KMS-11 (cell line): ENCODE results near the gene CEP126.
A peak's percentile ranks its signal among the peaks of the same experiment; 100 is the strongest.

Experiments used
- H2AFZ ChIP-seq: fragments of 200-600 bp; sonication (generic); 2 replicates; pipeline ENCODE4 v1.6.1; 2016; ENCODE audit warnings: antibody characterized with exemption, mixed run types, low read depth
- H3K27ac ChIP-seq: fragments of 200-600 bp; sonication (generic); 2 replicates; pipeline ENCODE4 v1.6.1; 2016; ENCODE audit warnings: mild to moderate bottlenecking, mixed run types
- H3K27me3 ChIP-seq: fragments of 200-600 bp; sonication (generic); 2 replicates; pipeline ENCODE4 v1.6.1; 2017; ENCODE audit warnings: mild to moderate bottlenecking, low read depth, mixed run types, moderate library complexity; ENCODE audit not compliant: insufficient read depth
- H3K36me3 ChIP-seq: fragments of 200-600 bp; sonication (generic); 2 replicates; pipeline ENCODE4 v1.6.1; 2017; ENCODE audit warnings: mild to moderate bottlenecking, mixed run types; ENCODE audit not compliant: insufficient read depth
- H3K4me1 ChIP-seq: fragments of 200-600 bp; sonication (generic); 2 replicates; pipeline ENCODE4 v1.6.1; 2016; ENCODE audit warnings: mild to moderate bottlenecking, low read depth, mixed run types; ENCODE audit not compliant: poor library complexity, severe bottlenecking
- H3K4me2 ChIP-seq: fragments of 200-600 bp; sonication (generic); 2 replicates; pipeline ENCODE4 v1.7.0; 2016; ENCODE audit warnings: mild to moderate bottlenecking, mixed run types
- H3K4me3 ChIP-seq: fragments of 200-600 bp; sonication (generic); IDR thresholded peaks from 2 replicates; pipeline ENCODE4 v1.6.1; 2017; ENCODE audit warnings: low read depth, low read length, mixed read lengths; ENCODE audit not compliant: insufficient read depth
- H3K79me2 ChIP-seq: fragments of 200-600 bp; sonication (generic); 2 replicates; pipeline ENCODE4 v1.6.1; 2016; ENCODE audit warnings: low read depth, mixed run types; ENCODE audit not compliant: insufficient read depth
- H3K9ac ChIP-seq: fragments of 200-600 bp; sonication (generic); 2 replicates; pipeline ENCODE4 v1.6.1; 2016; ENCODE audit warnings: mild to moderate bottlenecking, mixed run types
- H4K20me1 ChIP-seq: fragments of 200-600 bp; sonication (generic); 2 replicates; pipeline ENCODE4 v1.6.1; 2016; ENCODE audit warnings: mild to moderate bottlenecking, mixed run types; ENCODE audit not compliant: insufficient read depth
- TF ChIP-seq, protein P1 (sequence below): fragments of 200-600 bp; sonication (generic); conservative IDR thresholded peaks from 2 replicates; pipeline ENCODE4 v1.6.1; 2017; ENCODE audit warnings: low read depth, mild to moderate bottlenecking, antibody characterized with exemption, low read length, moderate library complexity, mixed read lengths

CEP126 gene

DNA sequence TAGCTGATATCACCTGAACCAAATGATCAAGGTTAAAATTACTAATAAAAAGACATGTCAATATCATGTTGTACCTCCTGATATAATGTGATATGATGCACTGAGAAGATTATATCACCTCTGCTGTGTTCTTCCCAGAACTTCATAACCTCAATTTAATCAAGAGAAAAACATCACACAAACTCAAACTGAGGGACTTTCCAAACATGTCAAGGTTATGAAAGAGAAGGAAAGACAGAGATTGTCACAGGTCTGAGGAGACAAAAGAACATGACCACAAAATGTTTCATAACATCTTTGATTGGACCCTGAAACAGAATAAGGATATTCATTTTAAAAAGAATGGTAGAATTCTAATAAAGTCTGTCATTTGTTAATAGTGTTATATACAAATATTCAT, 89.4 kb downstream of the CEP126 start:
- Histone ChIP-seq H3K27ac (peak overlapping the region; percentile 67), H2AFZ (no peak overlapping the region), H3K4me2 (peak overlapping the region; percentile 80), H3K27me3 (no peaks in the 10 kb centered on the region), H3K4me1 (peaks cover 42% of the 10 kb centered on the region), H3K36me3 (no peaks in the 10 kb centered on the region), H3K4me3 (no peak overlapping the region), H3K79me2 (no peaks in the 10 kb centered on the region), H4K20me1 (no peaks in the 10 kb centered on the region), H3K9ac (no peak overlapping the region; the same call in 1 of the 2 replicates)
- TF ChIP-seq, protein P1, sequence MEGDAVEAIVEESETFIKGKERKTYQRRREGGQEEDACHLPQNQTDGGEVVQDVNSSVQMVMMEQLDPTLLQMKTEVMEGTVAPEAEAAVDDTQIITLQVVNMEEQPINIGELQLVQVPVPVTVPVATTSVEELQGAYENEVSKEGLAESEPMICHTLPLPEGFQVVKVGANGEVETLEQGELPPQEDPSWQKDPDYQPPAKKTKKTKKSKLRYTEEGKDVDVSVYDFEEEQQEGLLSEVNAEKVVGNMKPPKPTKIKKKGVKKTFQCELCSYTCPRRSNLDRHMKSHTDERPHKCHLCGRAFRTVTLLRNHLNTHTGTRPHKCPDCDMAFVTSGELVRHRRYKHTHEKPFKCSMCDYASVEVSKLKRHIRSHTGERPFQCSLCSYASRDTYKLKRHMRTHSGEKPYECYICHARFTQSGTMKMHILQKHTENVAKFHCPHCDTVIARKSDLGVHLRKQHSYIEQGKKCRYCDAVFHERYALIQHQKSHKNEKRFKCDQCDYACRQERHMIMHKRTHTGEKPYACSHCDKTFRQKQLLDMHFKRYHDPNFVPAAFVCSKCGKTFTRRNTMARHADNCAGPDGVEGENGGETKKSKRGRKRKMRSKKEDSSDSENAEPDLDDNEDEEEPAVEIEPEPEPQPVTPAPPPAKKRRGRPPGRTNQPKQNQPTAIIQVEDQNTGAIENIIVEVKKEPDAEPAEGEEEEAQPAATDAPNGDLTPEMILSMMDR = no peak

DNA sequence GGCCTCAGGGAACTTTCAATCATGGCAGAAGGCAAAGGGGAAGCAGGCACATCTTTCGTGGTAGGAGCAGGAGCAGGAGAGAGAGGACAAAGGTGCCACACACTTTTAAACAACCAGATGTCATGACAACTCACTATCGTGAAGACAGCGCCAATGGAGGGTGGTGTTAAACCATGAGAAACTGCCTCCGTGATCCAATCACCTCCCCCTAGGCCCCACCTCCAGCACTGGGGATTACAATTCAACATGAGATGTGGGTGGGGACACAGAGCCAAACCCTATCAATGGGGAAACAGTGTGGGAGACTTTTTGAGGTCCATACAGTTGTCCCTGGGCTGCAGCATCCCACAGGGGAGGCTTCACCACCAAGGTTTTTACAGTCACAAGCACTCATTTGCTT, 90.5 kb downstream of the CEP126 start:
- no peak overlapping the region for H3K4me3 ChIP-seq

DNA sequence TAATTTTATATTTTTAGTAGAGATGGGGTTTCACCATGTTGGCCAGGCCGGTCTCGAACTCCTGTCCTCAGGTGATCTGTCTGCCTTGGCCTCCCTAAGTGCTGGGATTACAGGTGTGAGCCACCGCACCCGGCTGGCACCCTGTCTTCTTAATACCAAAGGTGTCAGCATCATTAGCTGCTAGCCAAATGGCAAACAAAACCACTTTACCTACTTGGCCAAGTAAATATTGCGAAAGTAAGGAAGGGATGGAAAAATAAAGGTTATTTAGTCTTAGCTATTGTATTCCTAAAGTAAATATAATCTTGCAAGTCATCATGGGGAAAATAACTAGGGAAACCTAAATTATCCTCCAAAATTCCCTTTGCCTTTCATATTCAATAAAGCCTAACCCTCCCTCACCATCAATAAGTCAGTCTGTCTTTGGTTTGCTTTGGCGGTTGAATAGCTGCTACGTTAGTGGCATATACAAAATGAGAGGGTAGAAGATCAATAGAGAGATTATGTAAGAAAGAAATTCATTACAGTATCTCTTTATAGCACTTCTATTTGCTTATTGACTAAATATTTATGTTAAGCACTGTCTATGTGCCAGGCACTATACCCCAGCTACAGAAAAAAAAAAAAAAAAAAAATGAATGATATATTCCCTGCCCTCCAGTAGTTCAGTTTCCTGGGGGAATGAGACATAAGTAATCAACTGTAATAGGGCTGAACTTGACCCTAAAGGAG, 92.2 kb downstream of the CEP126 start:
- H3K4me2 ChIP-seq = no peak overlapping the region
- no peak overlapping the region for H2AFZ ChIP-seq
- no peaks in the 10 kb centered on the region for H4K20me1 ChIP-seq
- no peaks in the 10 kb centered on the region for H3K27me3 ChIP-seq
- H3K36me3 ChIP-seq = no peaks in the 10 kb centered on the region
- no peak overlapping the region for H3K9ac ChIP-seq
- H3K79me2 ChIP-seq = no peaks in the 10 kb centered on the region
- H3K4me3 ChIP-seq = no peak overlapping the region
- peaks cover 42% of the 10 kb centered on the region for H3K4me1 ChIP-seq
- H3K27ac ChIP-seq = no peak overlapping the region
- TF ChIP-seq, protein P1 = no peak

More for the DNA sequence above, 90.5 kb downstream of the CEP126 start:
- Histone ChIP-seq H3K9ac (no peak overlapping the region), H3K27me3 (no peaks in the 10 kb centered on the region), H2AFZ (peak overlapping the region; percentile 8; the same call in 1 of the 2 replicates), H4K20me1 (no peaks in the 10 kb centered on the region), H3K4me1 (peaks cover 42% of the 10 kb centered on the region), H3K4me2 (no peak overlapping the region), H3K36me3 (no peaks in the 10 kb centered on the region), H3K79me2 (no peaks in the 10 kb centered on the region), H3K27ac (peak overlapping the region; percentile 67)
- TF ChIP-seq, protein P1 = no peak

DNA sequence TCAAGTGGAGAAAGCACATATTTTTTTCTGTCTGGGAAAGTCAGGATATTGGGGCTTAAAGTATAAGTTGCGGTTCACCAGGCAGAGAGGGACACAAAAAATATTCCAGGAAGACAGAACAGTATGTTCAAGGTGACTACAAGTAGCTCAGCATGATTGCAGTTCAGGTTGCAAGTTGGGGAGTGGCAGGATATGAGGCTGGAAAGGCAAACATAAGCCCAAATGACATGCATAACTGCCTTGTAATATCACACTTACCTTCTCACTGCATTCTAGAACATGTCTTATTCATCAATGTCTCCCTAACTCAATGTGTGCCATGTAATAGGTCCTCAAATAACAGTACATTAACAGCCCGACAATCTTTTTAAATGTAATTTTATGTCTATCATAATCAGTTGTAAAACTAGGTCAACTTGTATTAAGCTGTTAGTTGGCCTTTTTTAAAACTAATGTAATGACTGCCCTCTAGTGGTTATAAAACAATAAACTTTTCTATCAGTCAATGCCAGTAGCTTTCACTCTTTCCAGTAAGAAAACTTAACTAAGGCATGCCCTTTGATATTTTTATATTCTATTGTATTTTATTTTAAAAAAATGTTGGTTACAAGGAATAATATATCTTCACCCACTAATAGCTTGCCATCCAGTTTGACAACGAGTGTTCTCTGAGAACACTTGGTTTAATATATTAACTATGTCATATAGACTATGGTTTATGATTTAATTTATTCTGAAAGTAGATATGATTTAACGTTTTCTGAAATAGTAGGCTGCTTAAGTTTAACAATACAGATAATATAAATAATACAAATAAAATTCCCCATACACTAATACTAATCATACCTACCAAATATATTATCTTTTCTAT, 93.0 kb downstream of the CEP126 start:
- Histone ChIP-seq H3K36me3 (no peaks in the 10 kb centered on the region), H2AFZ (no peak overlapping the region), H3K4me3 (no peak overlapping the region), H3K27me3 (no peaks in the 10 kb centered on the region), H3K79me2 (no peaks in the 10 kb centered on the region), H3K4me1 (peaks cover 41% of the 10 kb centered on the region), H3K27ac (no peak overlapping the region), H4K20me1 (no peaks in the 10 kb centered on the region), H3K9ac (no peak overlapping the region), H3K4me2 (no peak overlapping the region; the same call in 1 of the 2 replicates)
- TF ChIP-seq, protein P1 = peak; percentile 59
